WTC11 (cell line): ENCODE data around the gene ING5.

Experiments
- TF ChIP-seq, protein P1 (sequence below): sonication (generic); formaldehyde crosslinking; IDR thresholded peaks from 2 replicates; pipeline ENCODE4 v1.8.1; 2023; ENCODE audit warnings: mild to moderate bottlenecking, missing genetic modification reagents, borderline replicate concordance
- TF ChIP-seq, protein P2 (sequence below): sonication (generic); formaldehyde crosslinking; IDR thresholded peaks from 2 replicates; pipeline ENCODE4 v1.8.1; 2023; ENCODE audit warnings: mild to moderate bottlenecking, missing genetic modification reagents
- TF ChIP-seq, protein P3 (sequence below): fragments of 200-600 bp; IDR thresholded peaks from 2 replicates; pipeline ENCODE4 v1.8.0; 2022; ENCODE audit warnings: antibody characterized with exemption
- TF ChIP-seq, protein P4 (sequence below): sonication (generic); formaldehyde crosslinking; IDR thresholded peaks from 2 replicates; pipeline ENCODE4 v1.8.1; 2022; ENCODE audit warnings: low read depth, mild to moderate bottlenecking, moderate library complexity, missing genetic modification reagents, borderline replicate concordance
- TF ChIP-seq, protein P5 (sequence below): sonication (generic); formaldehyde crosslinking; IDR thresholded peaks from 2 replicates; pipeline ENCODE4 v1.8.1; 2022; ENCODE audit warnings: mild to moderate bottlenecking, moderate library complexity, missing genetic modification reagents
- TF ChIP-seq, protein P6 (sequence below): sonication (generic); formaldehyde crosslinking; IDR thresholded peaks from 2 replicates; pipeline ENCODE4 v1.8.0; 2023; ENCODE audit warnings: missing genetic modification reagents

DNA sequence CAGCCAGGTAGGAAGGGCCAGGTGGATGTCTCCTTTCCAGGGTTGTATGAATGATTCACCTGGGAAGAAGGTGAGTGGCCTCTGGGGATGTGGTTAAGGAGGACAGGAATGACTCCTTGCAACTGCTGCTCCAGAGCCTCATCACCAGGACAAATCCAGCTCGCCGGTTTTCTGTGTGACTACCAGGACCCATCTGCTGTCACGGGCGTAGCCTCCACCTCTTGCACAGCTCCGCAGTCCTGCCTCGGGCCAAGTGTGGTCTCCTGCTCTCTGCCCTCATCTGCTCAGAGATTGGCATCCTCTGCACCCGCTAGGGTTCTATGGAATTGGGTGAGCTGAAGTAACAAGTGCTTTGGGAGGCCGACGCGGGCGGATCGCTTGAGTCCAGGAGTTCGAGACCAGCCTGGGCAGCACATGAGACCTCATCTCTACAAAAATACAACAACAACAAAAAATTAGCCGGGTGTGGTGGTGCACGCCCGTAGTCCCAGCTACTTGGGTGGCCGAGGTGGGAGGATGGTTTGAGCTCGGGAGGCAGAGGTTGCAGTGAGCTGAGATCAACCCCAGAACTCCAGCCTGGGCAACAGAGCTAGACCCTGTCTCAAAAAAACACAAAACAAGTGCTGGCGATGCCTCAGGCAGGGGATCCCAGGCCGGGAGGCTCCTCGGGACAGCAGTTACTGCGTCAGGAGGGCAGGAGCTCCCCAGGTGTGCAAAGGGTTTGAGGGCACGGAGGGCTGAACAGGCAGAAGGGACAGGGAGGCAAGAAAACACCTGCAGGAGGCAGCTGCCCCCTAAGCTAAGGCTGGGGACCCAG is 31.8 kb downstream of the ING5 start:
- TF ChIP-seq, protein P1, sequence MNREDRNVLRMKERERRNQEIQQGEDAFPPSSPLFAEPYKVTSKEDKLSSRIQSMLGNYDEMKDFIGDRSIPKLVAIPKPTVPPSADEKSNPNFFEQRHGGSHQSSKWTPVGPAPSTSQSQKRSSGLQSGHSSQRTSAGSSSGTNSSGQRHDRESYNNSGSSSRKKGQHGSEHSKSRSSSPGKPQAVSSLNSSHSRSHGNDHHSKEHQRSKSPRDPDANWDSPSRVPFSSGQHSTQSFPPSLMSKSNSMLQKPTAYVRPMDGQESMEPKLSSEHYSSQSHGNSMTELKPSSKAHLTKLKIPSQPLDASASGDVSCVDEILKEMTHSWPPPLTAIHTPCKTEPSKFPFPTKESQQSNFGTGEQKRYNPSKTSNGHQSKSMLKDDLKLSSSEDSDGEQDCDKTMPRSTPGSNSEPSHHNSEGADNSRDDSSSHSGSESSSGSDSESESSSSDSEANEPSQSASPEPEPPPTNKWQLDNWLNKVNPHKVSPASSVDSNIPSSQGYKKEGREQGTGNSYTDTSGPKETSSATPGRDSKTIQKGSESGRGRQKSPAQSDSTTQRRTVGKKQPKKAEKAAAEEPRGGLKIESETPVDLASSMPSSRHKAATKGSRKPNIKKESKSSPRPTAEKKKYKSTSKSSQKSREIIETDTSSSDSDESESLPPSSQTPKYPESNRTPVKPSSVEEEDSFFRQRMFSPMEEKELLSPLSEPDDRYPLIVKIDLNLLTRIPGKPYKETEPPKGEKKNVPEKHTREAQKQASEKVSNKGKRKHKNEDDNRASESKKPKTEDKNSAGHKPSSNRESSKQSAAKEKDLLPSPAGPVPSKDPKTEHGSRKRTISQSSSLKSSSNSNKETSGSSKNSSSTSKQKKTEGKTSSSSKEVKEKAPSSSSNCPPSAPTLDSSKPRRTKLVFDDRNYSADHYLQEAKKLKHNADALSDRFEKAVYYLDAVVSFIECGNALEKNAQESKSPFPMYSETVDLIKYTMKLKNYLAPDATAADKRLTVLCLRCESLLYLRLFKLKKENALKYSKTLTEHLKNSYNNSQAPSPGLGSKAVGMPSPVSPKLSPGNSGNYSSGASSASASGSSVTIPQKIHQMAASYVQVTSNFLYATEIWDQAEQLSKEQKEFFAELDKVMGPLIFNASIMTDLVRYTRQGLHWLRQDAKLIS (CRISPR knock-in tag): no peak
- TF ChIP-seq, protein P2, sequence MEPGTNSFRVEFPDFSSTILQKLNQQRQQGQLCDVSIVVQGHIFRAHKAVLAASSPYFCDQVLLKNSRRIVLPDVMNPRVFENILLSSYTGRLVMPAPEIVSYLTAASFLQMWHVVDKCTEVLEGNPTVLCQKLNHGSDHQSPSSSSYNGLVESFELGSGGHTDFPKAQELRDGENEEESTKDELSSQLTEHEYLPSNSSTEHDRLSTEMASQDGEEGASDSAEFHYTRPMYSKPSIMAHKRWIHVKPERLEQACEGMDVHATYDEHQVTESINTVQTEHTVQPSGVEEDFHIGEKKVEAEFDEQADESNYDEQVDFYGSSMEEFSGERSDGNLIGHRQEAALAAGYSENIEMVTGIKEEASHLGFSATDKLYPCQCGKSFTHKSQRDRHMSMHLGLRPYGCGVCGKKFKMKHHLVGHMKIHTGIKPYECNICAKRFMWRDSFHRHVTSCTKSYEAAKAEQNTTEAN: no peak
- TF ChIP-seq, protein P3, sequence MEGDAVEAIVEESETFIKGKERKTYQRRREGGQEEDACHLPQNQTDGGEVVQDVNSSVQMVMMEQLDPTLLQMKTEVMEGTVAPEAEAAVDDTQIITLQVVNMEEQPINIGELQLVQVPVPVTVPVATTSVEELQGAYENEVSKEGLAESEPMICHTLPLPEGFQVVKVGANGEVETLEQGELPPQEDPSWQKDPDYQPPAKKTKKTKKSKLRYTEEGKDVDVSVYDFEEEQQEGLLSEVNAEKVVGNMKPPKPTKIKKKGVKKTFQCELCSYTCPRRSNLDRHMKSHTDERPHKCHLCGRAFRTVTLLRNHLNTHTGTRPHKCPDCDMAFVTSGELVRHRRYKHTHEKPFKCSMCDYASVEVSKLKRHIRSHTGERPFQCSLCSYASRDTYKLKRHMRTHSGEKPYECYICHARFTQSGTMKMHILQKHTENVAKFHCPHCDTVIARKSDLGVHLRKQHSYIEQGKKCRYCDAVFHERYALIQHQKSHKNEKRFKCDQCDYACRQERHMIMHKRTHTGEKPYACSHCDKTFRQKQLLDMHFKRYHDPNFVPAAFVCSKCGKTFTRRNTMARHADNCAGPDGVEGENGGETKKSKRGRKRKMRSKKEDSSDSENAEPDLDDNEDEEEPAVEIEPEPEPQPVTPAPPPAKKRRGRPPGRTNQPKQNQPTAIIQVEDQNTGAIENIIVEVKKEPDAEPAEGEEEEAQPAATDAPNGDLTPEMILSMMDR: no peak
- TF ChIP-seq, protein P4, sequence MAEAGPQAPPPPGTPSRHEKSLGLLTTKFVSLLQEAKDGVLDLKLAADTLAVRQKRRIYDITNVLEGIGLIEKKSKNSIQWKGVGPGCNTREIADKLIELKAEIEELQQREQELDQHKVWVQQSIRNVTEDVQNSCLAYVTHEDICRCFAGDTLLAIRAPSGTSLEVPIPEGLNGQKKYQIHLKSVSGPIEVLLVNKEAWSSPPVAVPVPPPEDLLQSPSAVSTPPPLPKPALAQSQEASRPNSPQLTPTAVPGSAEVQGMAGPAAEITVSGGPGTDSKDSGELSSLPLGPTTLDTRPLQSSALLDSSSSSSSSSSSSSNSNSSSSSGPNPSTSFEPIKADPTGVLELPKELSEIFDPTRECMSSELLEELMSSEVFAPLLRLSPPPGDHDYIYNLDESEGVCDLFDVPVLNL (CRISPR knock-in tag): no peak
- TF ChIP-seq, protein P5, sequence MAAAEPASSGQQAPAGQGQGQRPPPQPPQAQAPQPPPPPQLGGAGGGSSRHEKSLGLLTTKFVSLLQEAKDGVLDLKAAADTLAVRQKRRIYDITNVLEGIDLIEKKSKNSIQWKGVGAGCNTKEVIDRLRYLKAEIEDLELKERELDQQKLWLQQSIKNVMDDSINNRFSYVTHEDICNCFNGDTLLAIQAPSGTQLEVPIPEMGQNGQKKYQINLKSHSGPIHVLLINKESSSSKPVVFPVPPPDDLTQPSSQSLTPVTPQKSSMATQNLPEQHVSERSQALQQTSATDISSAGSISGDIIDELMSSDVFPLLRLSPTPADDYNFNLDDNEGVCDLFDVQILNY (CRISPR knock-in tag): no peak
- TF ChIP-seq, protein P6, sequence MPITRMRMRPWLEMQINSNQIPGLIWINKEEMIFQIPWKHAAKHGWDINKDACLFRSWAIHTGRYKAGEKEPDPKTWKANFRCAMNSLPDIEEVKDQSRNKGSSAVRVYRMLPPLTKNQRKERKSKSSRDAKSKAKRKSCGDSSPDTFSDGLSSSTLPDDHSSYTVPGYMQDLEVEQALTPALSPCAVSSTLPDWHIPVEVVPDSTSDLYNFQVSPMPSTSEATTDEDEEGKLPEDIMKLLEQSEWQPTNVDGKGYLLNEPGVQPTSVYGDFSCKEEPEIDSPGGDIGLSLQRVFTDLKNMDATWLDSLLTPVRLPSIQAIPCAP (CRISPR knock-in tag): no peak
